ENCODE data around the gene STRN3.
"Not testable (repeated sequence)": the region's sequence is repeated elsewhere in the genome, so short reads cannot be mapped to it uniquely, and the experiment has no call there.

DNA sequence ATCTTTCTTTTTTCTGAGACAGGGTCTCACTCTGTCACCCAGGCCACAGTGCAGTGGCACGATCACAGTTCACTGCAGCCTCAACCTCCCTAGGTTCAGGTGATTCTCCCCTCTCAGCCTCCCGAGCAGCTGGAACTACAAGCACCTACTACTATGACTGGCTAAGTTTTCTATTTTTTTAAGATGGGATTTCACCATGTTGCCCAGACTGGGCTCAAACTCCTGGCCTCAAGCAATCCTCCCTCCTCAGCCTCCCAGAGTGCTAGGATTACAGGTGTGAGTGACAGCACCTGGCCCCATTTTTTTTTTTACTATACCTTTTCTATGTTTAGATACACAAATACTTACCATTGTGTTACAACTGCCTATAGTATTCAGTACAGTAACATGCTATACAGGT lies 63.6 kb downstream of the STRN3 start:
- not testable (repeated sequence) for TF ChIP-seq CTCF (conservative IDR thresholded peaks at IDR 0.05; ENCODE audit: low read length); EZH2phosphoT487 (IDR thresholded peaks at IDR 0.05; ENCODE audit: borderline replicate concordance, low read depth, low read length)

All from OCI-LY7 (cell line).